Keratinocyte (primary cell): ENCODE data around the gene ASRGL1. TPM values are rescaled to one million over a fixed set of nuclear protein-coding genes. Genes with fewer than 3 reads are reported as not detected.

ENCODE experiments used
- DNase-seq: peaks from one replicate; pipeline ENCODE4 v3.0.0-alpha.2; 2011; ENCODE audit warnings: low read depth, missing footprints, low spot score
- FAIRE-seq: peaks from 2 replicates; lab custom pipeline; 2011; peaks lifted over from hg19 to GRCh38; lab: Jason Lieb, UNC
- H2AFZ ChIP-seq: 2 replicates; pipeline ENCODE4 v1.6.0; 2012; ENCODE audit warnings: low read length, control low read depth, inconsistent platforms; ENCODE audit not compliant: control insufficient read depth
- H3K27ac ChIP-seq: 2 replicates; pipeline ENCODE4 v1.5.1; 2011; ENCODE audit warnings: low read length; ENCODE audit not compliant: control insufficient read depth, insufficient read depth
- H3K27me3 ChIP-seq: 3 replicates; pipeline ENCODE4 v1.6.0; 2011; ENCODE audit warnings: low read length; ENCODE audit not compliant: control insufficient read depth, insufficient read depth; ENCODE audit errors: extremely low read depth
- H3K36me3 ChIP-seq, 2 experiments: 2 replicates in 1 of 2; 3 replicates in 1 of 2; pipeline ENCODE4 v1.5.1; 2011; ENCODE audit warnings: low read length in 2 of 2, mild to moderate bottlenecking in 1 of 2; ENCODE audit not compliant: control insufficient read depth in 2 of 2, insufficient read depth in 2 of 2; ENCODE audit errors: extremely low read depth in 1 of 2
- H3K4me1 ChIP-seq: 3 replicates; pipeline ENCODE4 v1.5.1; 2011; ENCODE audit warnings: low read length; ENCODE audit not compliant: control insufficient read depth, insufficient read depth; ENCODE audit errors: extremely low read depth
- H3K4me2 ChIP-seq: 3 replicates; pipeline ENCODE4 v1.6.0; 2011; ENCODE audit warnings: low read depth, low read length; ENCODE audit not compliant: control insufficient read depth, insufficient read depth; ENCODE audit errors: extremely low read depth
- H3K4me3 ChIP-seq, 3 experiments: fragments of 200-600 bp in 1 of 3; sonication (generic) in 1 of 3; 2 replicates in 2 of 3; 3 replicates in 1 of 3; pipeline ENCODE4 v1.5.1; 2011 to 2016; ENCODE audit warnings: low read length in 3 of 3, mild to moderate bottlenecking in 3 of 3, control low read depth in 2 of 3, inconsistent platforms in 1 of 3, low read depth in 1 of 3, mixed read lengths in 1 of 3, mixed run types in 1 of 3, moderate library complexity in 1 of 3; ENCODE audit not compliant: control insufficient read depth in 2 of 3, insufficient read depth in 2 of 3; ENCODE audit errors: extremely low read depth in 1 of 3
- H3K79me2 ChIP-seq: 2 replicates; pipeline ENCODE4 v1.6.0; 2012; ENCODE audit warnings: low read length; ENCODE audit not compliant: control insufficient read depth, insufficient read depth
- H3K9ac ChIP-seq: 3 replicates; pipeline ENCODE4 v1.6.0; 2011; ENCODE audit warnings: low read length; ENCODE audit not compliant: control insufficient read depth, insufficient read depth; ENCODE audit errors: extremely low read depth
- H3K9me1 ChIP-seq: 3 replicates; pipeline ENCODE4 v1.6.0; 2011; ENCODE audit warnings: low read length; ENCODE audit not compliant: control insufficient read depth, insufficient read depth; ENCODE audit errors: extremely low read depth
- H3K9me3 ChIP-seq: 2 replicates; pipeline ENCODE4 v1.5.1; 2012; ENCODE audit warnings: low read depth, low read length; ENCODE audit not compliant: control insufficient read depth
- H4K20me1 ChIP-seq: 3 replicates; pipeline ENCODE4 v1.6.0; 2011; ENCODE audit warnings: low read length; ENCODE audit not compliant: control insufficient read depth, insufficient read depth; ENCODE audit errors: extremely low read depth
- EZH2 ChIP-seq: IDR thresholded peaks from one replicate; pipeline ENCODE4 v1.6.1; 2012; ENCODE audit warnings: inconsistent platforms, mild to moderate bottlenecking, low read length, moderate library complexity
- dilution Hi-C: fragments of 300-500 bp; cut with MboI; formaldehyde crosslinking; loops from one replicate; pipeline ENCODE4 v1.7.0; 2020; ENCODE audit warnings: low sequenced_read_pairs; ENCODE audit not compliant: extremely low pct_ligation_motif_present
- polyA plus RNA-seq, 5 experiments: library from polyadenylated mRNA; depleted of rRNA in 3 of 5; stranded (reverse) in 3 of 5; stranded (forward) in 1 of 5; unstranded in 1 of 5; fragments of >200 nt; gene quantifications; 1 replicate in 1 of 5; 2 replicates in 3 of 5; 3 replicates in 1 of 5; pipeline versions ENCODE4 v1.2.1 to v1.2.3, GENCODE V29; 2011 to 2012; ENCODE audit warnings: missing spikeins in 2 of 5, low read depth in 1 of 5, low replicate concordance in 1 of 5
- TF ChIP-seq, protein P1 (sequence below), 3 experiments: IDR thresholded peaks in 1 of 3; conservative IDR thresholded peaks in 1 of 3; optimal IDR thresholded peaks in 1 of 3; 2 replicates in 2 of 3; 3 replicates in 1 of 3; pipeline versions ENCODE3 to v1.5.1; 2011; ENCODE audit warnings: low read length in 3 of 3, mild to moderate bottlenecking in 3 of 3, moderate library complexity in 2 of 3, control low read depth in 1 of 3, inconsistent platforms in 1 of 3; ENCODE audit not compliant: insufficient read depth in 2 of 3; ENCODE audit errors: extremely low read depth in 1 of 3

The ASRGL1 gene
- polyA plus RNA-seq, 1 donor (not counting 4 experiments of a cell fraction or from before 2014, with no cell fraction given) = 0.05 TPM

DNA sequence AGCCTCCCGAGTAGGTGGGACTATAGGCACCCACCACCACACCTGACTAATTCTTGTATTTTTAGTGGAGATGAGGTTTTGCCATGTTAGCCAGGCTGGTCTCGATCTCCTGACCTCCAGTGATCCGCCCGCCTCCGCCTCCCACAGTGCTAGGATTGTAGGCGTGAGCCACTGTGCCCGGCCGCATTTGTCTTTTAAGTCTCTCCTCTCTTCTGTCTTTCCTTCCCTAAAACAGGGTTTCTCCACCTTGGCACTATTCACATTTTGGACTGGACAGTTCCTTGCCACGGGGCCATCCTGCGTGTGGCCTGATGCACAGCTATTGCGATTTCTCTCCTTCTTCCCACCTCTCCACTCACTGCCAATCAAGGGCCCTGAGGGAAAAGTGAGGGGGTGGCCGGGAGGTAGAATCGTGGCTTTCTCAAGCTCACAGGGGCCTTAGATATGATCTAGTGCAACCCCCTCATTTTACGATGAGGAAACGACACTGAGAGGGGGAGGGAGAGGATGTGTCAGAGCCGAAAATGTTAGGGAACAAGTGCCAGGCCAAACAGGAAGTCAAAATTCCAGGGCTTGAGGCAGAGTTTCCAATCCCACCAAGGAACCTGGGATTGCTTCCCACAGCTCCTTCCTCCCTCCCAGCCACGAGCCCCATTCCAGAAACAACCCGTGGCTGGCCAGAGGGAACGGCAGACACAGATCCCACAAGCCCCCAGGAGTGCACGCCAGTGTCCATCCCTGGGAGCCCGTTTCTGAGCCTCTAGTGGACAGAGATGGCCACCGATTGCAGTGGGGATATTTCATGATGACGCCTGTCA, 102.7 kb downstream of the ASRGL1 start:
- TF ChIP-seq, protein P1, sequence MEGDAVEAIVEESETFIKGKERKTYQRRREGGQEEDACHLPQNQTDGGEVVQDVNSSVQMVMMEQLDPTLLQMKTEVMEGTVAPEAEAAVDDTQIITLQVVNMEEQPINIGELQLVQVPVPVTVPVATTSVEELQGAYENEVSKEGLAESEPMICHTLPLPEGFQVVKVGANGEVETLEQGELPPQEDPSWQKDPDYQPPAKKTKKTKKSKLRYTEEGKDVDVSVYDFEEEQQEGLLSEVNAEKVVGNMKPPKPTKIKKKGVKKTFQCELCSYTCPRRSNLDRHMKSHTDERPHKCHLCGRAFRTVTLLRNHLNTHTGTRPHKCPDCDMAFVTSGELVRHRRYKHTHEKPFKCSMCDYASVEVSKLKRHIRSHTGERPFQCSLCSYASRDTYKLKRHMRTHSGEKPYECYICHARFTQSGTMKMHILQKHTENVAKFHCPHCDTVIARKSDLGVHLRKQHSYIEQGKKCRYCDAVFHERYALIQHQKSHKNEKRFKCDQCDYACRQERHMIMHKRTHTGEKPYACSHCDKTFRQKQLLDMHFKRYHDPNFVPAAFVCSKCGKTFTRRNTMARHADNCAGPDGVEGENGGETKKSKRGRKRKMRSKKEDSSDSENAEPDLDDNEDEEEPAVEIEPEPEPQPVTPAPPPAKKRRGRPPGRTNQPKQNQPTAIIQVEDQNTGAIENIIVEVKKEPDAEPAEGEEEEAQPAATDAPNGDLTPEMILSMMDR (optimal IDR thresholded peaks at IDR 0.05 in 1 of 3, IDR thresholded peaks at IDR 0.05 in 1 of 3, conservative IDR thresholded peaks at IDR 0.05 in 1 of 3; ENCODE audit: extremely low read depth in 1 of 3, insufficient read depth in 2 of 3, low read length in 3 of 3) = no peak
- TF ChIP-seq EZH2 = no peak
- Histone ChIP-seq H4K20me1 (no peaks in the 10 kb centered on the region), H3K27me3 (no peaks in the 10 kb centered on the region), H3K9ac (no peak overlapping the region), H3K4me2 (no peak overlapping the region), H3K9me3 (no peaks in the 10 kb centered on the region), H3K9me1 (no peaks in the 10 kb centered on the region), H3K4me1 (no peaks in the 10 kb centered on the region), H3K4me3 (no peak overlapping the region), H3K36me3 (no peaks in the 10 kb centered on the region), H3K79me2 (no peaks in the 10 kb centered on the region), H3K27ac (no peak overlapping the region), H2AFZ (no peak overlapping the region)
- FAIRE-seq = no peak
- DNase-seq = no peak
- dilution Hi-C loops = no loop called here

Other genes starting within 250 kb of the ASRGL1 start
- 8.0 to 19.6 TPM (median 12.7 TPM) in 3 replicates for gene INCENP, start 213.4 kb upstream of the ASRGL1 start, polyA plus RNA-seq
- gene SCGB1D1, start 147.2 kb upstream of the ASRGL1 start, polyA plus RNA-seq = not detected in 3 replicates
- 0.14 TPM in 1 of 3 replicates, not detected in the others for gene SCGB2A1, start 128.8 kb upstream of the ASRGL1 start, polyA plus RNA-seq
- not detected in 3 replicates for gene SCGB1D2, start 95.2 kb upstream of the ASRGL1 start, polyA plus RNA-seq
- not detected in 3 replicates for gene SCGB2A2, start 67.3 kb upstream of the ASRGL1 start, polyA plus RNA-seq
- gene SCGB1D4, start 38.4 kb upstream of the ASRGL1 start, polyA plus RNA-seq = not detected in 3 replicates
- gene SCGB1A1, start 81.6 kb downstream of the ASRGL1 start, polyA plus RNA-seq = not detected in 3 replicates
- gene AHNAK, start 209.4 kb downstream of the ASRGL1 start, polyA plus RNA-seq = 195 to 220 TPM (median 207 TPM) in 3 replicates
- gene EEF1G, start 236.4 kb downstream of the ASRGL1 start, polyA plus RNA-seq = 1,553 to 1,943 TPM (median 1,735 TPM) in 3 replicates